ENCODE results near the gene BRME1. TPM values are rescaled to one million over a fixed set of nuclear protein-coding genes. Genes with fewer than 3 reads are reported as not detected.

The BRME1 gene
- total and polyA plus RNA-seq, 10 donors: 0.97 to 3.8 (median 2.4) TPM

- 4 to 10% (median 5%) methylated on average over 48 to 59 of the region's 59 CpGs for WGBS, 5 donors
- H3K4me3 ChIP-seq: peak overlapping the region; percentile 17 to 66 (median 31)
- TF ChIP-seq CTCF (IDR thresholded peaks at IDR 0.05 in 8 of 11, conservative IDR thresholded peaks at IDR 0.05 in 3 of 11): peak; percentile 17 to 73 (median 47)
- TF ChIP-seq POLR2AphosphoS5 (IDR thresholded peaks at IDR 0.05): peak; percentile 85 to 93 (median 87)
- TF ChIP-seq POLR2A (IDR thresholded peaks at IDR 0.05): no peak
- intact Hi-C loops (cut with DNase I; ENCODE audit: low total_unique reads): no loop called here
- DNase-seq: peak; percentile 95
- H3K4me1 ChIP-seq: peaks cover 41 to 64% (median 59%) of the 10 kb centered on the region in 6 donors
- peak overlapping the region; percentile 17 to 100 (median 98) for H3K27ac ChIP-seq
- peaks cover 0 to 73% (median 28%) of the 10 kb centered on the region in 6 donors for H3K36me3 ChIP-seq
- H3K9me3 ChIP-seq: no peaks in the 10 kb centered on the region
- H3K27me3 ChIP-seq (replicated peaks in 1 of 7): no peaks in the 10 kb centered on the region
These were observed 72.3 kb downstream of the BRME1 start for GRCh38 chr19:13833330-13834243.

Small RNA genes lying within 50 kb of the gene (microRNA-seq; reads per million reads assigned to microRNA genes)
- gene MIR181C (205 to 253 (median 229) reads per million in 3 donors), gene MIR181D (111 to 152 (median 117) reads per million in 3 donors)

Small RNA genes lying within 50 kb of the gene (small RNA-seq; reads per million reads assigned to genes)
- gene MIR181C: 34.6 to 50.1 (median 47.8) reads per million in 4 donors
- gene MIR181D: 20.9 to 33.5 (median 30.3) reads per million in 4 donors

Other genes with a start within 250 kb of the BRME1 start
- 10 to 100 TPM; 31.2 to 64.6 (median 36.6) TPM for gene MRI1, start 141.6 kb downstream of the BRME1 start, total RNA-seq
- 10 to 100 TPM; 21.2 to 25.1 (median 21.7) TPM for gene MRI1, start 141.6 kb downstream of the BRME1 start, polyA plus RNA-seq
- 100 to 1,000 TPM in 2 of 7 donors, 10 to 100 TPM in 5; 39.6 to 190 (median 55.5) TPM for gene C19orf53, start 131.7 kb downstream of the BRME1 start, total RNA-seq
- gene C19orf53, start 131.7 kb downstream of the BRME1 start, polyA plus RNA-seq: 100 to 1,000 TPM; 137 to 183 (median 164) TPM
- 10 to 100 TPM in 3 of 7 donors, 1 to 10 TPM in 4; 6.2 to 14.8 (median 9.4) TPM for gene ZSWIM4, start 110.7 kb downstream of the BRME1 start, total RNA-seq
- 1 to 10 TPM; 1.5 to 4.7 (median 1.7) TPM for gene ZSWIM4, start 110.7 kb downstream of the BRME1 start, polyA plus RNA-seq
- gene NANOS3, start 29.0 kb downstream of the BRME1 start, total RNA-seq: not detected
- gene NANOS3, start 29.0 kb downstream of the BRME1 start, polyA plus RNA-seq: under 1 TPM; 0.42 to 0.99 (median 0.52) TPM
- 10 to 100 TPM; 26.2 to 40.1 (median 28.8) TPM for gene CC2D1A, start 84 bp upstream of the BRME1 start, total RNA-seq
- gene CC2D1A, start 84 bp upstream of the BRME1 start, polyA plus RNA-seq: 10 to 100 TPM; 13.0 to 27.2 (median 24.5) TPM
- gene PODNL1, start 32.3 kb upstream of the BRME1 start, total RNA-seq: 1 to 10 TPM in 2 of 7 donors, under 1 TPM in 4, not detected in 1; 0.19 to 3.0 (median 0.79) TPM
- under 1 TPM; 0.20 to 0.54 (median 0.41) TPM for gene PODNL1, start 32.3 kb upstream of the BRME1 start, polyA plus RNA-seq
- gene DCAF15, start 46.4 kb upstream of the BRME1 start, total RNA-seq: 10 to 100 TPM; 27.7 to 58.6 (median 43.2) TPM
- 10 to 100 TPM; 44.7 to 84.9 (median 79.0) TPM for gene DCAF15, start 46.4 kb upstream of the BRME1 start, polyA plus RNA-seq
- 10 to 100 TPM in 5 of 7 donors, 1 to 10 TPM in 2; 9.2 to 22.4 (median 17.9) TPM for gene RFX1, start 100.2 kb upstream of the BRME1 start, total RNA-seq
- gene RFX1, start 100.2 kb upstream of the BRME1 start, polyA plus RNA-seq: 1 to 10 TPM; 2.2 to 8.0 (median 4.2) TPM
- gene RLN3, start 122.0 kb upstream of the BRME1 start, total RNA-seq: not detected
- gene RLN3, start 122.0 kb upstream of the BRME1 start, polyA plus RNA-seq: under 1 TPM in 1 of 3 donors, not detected in 2; 0.35 TPM
- gene IL27RA, start 125.6 kb upstream of the BRME1 start, total RNA-seq: 10 to 100 TPM; 15.7 to 28.7 (median 20.8) TPM
- 10 to 100 TPM; 12.8 to 14.4 (median 13.4) TPM for gene IL27RA, start 125.6 kb upstream of the BRME1 start, polyA plus RNA-seq
- not detected for gene PALM3, start 156.0 kb upstream of the BRME1 start, total RNA-seq
- gene PALM3, start 156.0 kb upstream of the BRME1 start, polyA plus RNA-seq: under 1 TPM; 0.02 to 0.32 (median 0.05) TPM
- 1 to 10 TPM; 1.8 to 8.0 (median 2.0) TPM for gene MISP3, start 166.7 kb upstream of the BRME1 start, total RNA-seq
- 1 to 10 TPM; 1.5 to 2.2 (median 1.9) TPM for gene MISP3, start 166.7 kb upstream of the BRME1 start, polyA plus RNA-seq
- gene C19orf67, start 179.7 kb upstream of the BRME1 start, total RNA-seq: 1 to 10 TPM in 1 of 7 donors, not detected in 6; 4.9 TPM
- gene C19orf67, start 179.7 kb upstream of the BRME1 start, polyA plus RNA-seq: not detected
- gene SAMD1, start 184.6 kb upstream of the BRME1 start, total RNA-seq: 10 to 100 TPM; 25.5 to 36.8 (median 30.6) TPM
- 10 to 100 TPM; 19.6 to 31.4 (median 24.3) TPM for gene SAMD1, start 184.6 kb upstream of the BRME1 start, polyA plus RNA-seq
- 100 to 1,000 TPM in 6 of 7 donors, 10 to 100 TPM in 1; 87.7 to 256 (median 132) TPM for gene PRKACA, start 211.6 kb upstream of the BRME1 start, total RNA-seq
- gene PRKACA, start 211.6 kb upstream of the BRME1 start, polyA plus RNA-seq: 10 to 100 TPM; 26.6 to 77.3 (median 31.4) TPM
- gene ASF1B, start 230.5 kb upstream of the BRME1 start, total RNA-seq: 10 to 100 TPM in 3 of 7 donors, 1 to 10 TPM in 4; 4.0 to 24.8 (median 7.0) TPM
- 10 to 100 TPM in 2 of 3 donors, 1 to 10 TPM in 1; 3.8 to 12.5 (median 10.1) TPM for gene ASF1B, start 230.5 kb upstream of the BRME1 start, polyA plus RNA-seq